HS-27A (cell line): ENCODE data around the gene GK.
"Not testable (repeated sequence)": the region's sequence is repeated elsewhere in the genome, so short reads cannot be mapped to it uniquely, and the experiment has no call there.

Experiments
- DNase-seq: peaks from one replicate; pipeline ENCODE4 v3.0.0-alpha.2; 2012; ENCODE audit warnings: low read depth, missing footprints

Gene GK

DNA sequence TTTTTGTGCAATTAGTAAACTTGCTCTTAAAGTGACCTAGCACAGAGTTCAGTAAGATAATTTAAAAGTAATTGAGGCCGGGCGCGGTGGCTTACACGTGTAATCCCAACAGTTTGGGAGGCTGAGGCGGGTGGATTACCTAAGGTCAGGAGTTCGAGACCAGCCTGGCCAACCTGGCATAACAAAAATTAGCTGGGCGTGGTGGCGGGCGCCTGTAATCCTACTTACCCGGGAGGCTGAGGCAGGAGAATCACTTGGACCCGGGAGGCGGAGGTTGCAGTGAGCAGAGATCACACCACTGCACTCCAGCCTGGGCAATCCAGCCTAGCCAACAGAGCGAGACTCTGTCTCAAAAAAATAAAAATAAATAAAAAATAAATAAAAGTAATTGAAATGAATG, 1.2 kb downstream of the GK start:
- not testable (repeated sequence) for DNase-seq

DNA sequence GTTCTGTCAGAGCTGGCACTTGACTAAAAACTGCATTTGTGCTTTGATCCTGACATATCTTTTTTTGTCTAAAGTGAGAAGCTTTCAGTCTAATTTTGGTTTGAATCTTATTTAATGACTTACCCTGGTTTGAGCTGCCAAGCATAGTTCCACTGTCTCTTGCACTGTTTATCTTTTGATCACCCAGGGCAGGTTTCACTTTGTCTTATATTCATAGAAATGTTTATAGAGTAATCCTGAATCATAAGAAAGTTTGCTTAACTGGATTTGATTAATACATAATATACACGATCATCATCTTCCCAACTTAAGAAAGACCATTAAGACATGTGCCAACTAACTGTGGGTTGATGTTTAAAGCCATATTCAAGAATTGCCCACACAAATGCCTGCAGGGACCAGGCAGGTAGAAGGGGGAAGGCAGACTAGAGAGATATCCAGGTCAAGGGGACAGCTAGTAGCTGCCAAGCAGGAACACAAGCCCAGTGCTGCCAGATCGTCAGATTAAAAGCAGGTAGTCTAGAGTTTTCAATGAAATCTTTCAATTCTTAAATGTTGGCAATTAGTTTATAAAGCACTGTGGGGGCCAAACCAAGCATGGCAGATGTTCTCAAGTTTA, 1.9 kb downstream of the GK start:
- no peak for DNase-seq

DNA sequence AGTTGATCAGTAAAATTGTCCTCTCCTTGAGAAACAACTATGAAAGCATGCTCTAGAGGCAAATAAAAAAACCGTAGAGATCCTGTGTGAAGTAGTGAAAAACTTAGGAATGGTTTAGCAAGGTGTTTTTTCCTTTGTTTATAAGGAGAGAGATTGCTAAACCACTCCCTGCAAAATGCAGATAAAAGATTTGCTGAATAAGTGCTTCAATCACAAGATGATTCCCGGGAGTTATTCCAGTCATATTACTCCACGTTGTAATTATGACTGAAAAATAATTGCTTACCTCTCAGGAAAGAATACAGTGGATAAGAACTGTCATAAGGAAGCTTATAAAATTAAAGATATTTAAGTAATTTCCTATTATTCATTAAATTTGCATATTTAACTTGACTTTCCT, 2.8 kb downstream of the GK start:
- no peak for DNase-seq

DNA sequence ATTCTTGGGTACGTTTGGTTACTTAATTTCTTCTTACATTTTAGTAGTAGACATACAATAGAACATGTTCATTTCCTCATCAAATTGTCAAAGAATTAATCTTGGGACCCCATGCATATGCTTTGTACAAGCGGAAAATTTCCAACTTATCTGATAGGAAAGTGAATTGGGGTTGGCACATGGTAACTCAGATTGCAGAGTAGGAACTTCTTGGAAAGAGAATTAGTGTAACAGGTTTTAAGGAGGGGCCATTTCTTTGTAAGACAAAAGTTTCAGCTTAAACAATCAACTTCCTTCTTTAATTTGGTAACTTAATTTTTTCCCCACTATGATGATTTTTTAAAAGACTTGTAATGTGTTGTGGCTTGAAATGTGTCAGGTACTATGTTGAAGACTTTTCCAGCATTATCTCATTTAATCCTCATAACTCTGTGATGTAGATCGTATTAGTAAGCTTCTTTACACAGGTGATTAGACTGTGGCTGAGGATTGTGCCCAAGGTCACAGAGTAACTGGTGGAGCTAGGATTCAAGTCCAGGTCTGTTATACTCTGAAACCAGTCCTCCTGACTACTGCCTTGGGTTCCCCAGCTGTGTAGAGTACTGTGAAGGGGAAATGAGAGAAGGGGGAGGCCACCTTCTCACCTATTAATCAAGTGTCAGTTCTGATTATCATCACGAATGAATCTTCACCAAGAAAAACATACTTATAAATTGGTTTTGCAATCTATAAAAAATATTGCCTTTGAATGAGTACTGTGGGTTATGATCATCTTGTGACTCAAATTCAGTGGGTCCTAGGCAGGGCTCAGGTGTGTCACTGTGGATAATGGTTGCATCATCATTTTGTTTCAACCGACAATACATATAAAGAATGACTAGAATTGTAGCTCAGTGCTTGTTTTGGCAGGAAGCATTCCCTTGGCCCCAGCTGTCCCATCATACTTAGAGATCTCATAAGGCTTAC, 4.3 kb downstream of the GK start:
- DNase-seq: no peak

DNA sequence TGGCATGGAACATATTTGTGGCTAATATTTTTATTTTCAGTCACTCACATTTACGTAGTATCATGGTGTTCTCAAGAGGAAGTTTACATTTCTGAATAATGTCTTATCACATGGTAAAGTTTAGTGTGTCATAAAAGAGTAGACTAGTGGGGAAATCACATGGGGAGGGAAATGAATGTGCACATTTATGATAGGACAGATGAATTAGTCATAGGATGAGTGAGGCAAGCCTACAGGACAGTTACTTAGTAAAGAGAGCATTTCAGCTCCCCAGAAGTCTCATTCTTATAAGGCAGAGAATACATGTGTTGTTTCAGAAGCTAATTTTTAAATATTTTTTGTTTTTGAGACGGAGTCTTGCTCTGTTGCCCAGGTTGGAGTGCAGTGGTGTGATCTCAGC, 6.2 kb downstream of the GK start:
- no peak for DNase-seq

DNA sequence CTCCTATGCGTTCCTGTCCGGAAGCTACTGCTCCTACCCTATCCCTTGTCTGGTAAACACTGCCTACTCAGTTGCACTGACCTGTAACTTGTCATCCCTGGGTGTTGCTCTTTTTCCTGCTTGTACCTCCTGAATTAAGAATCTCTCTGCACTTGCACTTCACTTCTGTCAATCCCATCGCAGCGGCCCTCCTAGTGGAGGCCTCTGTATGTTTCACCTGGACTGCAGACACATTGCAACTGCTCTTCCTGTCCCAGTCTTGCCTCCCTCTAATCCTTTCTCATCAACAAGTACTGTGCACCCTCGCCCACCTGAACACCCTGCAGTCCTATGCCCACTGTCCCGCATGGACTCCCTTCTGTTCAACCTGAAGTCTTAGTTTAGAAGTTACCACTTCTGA, 8.0 kb downstream of the GK start:
- no peak for DNase-seq

DNA sequence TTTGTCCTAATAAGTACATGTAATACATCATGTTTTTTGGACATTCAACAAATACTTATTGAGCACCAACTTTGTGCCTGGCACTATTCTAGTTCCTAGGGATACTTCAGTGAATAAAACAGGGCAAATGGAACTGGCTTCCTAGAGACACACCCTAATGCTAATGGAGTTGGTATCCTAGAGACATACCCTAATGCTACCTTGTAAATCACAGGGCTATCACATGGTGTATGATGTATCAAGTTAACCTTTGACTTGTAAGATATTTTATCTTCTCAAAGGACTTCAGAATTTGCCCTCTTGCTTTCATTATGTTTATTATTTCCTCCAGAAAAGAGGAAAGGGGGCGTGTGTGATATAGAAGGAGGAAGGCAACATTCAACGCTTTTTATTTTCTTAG, 10.1 kb downstream of the GK start:
- no peak for DNase-seq

DNA sequence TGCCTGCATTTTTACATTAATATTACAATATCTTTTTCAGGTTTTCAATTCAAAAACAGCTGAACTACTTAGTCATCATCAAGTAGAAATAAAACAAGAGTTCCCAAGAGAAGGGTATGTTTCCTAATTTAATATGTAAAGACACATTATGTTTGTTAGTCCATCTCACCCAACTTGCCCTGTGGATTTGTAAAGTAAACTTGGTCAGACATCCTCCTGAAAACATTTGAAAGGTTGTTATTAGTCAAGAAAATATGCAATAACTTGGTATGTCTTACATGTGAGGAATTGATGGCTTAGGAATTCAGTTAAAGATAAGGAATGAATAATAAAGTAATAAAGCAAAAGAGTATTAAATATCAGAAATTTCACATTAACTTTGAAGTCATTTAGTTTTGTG, 12.2 kb downstream of the GK start:
- no peak for DNase-seq

DNA sequence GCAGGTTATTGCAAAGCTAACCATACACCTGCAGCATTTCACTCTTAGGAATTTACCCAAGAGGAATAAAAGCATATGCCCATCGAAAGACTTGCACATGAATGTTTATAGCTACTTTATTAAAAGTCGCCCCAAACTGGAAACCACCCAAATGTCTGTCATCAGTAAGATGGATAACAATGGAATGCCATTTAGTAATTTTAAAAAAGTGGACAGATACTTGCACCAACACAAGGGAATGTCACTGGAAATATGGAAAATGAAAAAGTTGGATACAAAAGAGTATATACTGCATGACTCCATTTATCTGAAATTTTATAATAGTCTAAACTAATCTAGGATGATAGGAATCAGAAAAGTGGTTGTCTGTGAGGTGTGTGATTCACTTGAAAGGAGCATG, 12.9 kb downstream of the GK start:
- DNase-seq: no peak

DNA sequence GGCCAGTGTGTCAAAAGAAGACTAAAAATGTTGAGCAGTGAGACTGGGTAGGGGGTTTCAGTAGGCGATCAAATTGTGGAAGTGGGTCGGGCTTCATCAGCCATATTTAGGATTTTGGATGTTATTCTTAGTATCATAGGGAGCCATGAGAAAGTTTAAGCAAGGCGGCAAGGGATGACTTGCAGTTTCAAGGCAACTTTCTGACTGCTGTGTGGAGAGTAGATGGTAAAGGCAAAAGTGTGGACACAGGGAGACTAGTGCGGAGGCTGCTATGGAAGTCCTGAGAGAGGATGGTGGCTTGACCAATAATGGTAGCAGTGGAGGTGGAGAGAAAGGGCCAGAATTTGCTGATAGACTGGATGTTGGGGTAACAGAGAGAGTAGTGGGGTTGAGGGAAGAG, 15.4 kb downstream of the GK start:
- no peak for DNase-seq

DNA sequence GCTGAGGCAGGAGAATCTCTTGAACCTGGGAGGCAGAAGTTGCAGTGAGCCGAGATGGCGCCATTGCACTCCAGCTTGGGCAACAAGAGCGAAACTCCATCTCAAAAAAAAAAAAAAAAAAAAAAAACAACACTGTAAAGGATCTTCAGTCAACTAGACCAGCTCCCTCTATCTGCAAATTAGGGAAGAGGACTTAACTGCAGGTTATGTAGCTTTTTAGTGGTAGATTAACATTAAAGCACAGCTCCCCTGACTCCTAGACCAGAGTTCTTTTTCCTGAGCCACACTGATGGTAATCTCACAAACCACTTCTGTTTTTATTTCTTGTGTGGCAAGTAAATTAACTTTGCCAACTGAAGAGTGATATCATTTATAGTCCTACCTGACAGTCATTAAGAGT, 18.0 kb downstream of the GK start:
- not testable (repeated sequence) for DNase-seq

DNA sequence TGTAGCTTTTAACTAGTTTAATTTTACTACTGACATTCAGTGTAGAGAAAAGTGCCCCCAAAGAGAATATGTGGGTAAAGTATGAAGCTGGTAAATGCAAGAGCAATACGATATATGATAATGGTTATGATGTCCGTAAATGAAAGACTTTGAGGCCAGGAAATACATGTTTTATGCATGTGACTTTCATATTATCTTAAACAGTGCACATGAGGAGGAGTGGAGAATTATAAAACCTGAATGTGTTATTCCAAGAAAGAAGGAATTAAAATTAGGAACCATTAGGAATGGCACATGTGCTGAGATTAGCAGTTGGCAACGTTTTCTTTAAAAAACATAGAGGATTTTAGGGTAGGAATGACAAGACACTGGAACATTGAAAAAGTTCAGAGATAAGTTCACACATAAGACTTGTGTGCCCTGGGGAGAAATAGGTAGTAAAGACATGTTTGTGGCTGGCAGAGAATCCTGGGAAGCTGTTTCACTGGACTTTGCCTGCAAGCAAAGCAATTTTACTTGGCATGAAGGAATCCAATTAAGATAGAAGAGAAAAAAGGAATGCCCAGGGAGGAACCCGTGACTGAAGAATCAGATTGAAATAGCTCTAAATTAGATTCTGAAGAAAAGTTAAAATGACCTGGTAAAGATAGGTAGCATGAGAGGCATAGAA, 20.0 kb downstream of the GK start:
- no peak for DNase-seq

DNA sequence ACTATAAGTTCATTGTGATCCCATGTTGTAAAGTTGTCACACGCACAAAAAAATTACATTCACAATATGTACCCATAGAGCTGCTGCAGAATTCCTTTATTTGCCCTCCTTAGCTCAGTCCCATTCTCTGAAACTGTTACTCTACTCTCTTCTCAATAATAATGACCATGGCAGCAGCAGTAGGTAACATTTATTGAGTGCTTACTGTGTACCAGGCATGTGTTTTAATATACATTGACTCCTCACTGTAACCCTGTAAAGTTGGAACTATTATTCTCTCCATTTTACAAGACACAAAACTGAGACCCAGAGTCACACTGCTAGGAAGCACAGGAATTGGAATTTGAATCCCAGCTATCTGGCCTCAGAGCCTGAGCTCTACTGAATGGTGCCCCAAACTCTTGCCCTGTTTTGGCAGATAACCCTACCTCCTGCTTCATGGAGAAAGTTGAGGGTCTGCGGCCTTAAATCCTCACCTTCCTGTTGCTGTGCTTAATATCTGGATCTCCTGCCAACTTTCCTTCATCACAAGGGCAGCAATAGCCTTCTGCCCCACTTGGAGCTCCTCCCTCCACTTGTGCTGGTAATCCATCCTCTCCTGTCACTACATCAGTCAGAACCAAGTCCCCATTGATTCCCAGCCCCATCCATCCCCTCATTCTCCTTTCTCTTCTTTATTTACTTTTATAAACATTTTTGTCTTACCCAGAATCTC, 20.8 kb downstream of the GK start:
- DNase-seq: no peak

DNA sequence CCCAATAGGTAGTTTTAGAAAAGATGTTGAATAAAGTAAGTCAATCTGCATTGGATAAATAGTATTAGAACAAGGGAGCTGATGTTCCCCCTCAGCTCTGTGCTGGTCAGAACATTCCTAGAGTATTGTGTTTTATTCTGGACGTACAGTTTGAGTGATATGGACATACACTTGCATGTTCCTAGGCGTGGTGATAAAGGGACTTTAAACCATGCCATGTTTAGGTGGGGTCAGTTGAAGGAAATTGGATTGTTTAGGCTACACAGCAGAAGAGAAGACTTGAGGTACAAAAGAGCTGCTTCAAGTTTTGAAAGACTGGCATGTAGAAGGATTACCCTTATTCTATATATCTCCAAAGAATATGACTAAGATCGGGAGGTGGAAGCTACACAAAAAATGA, 21.6 kb downstream of the GK start:
- DNase-seq: no peak

DNA sequence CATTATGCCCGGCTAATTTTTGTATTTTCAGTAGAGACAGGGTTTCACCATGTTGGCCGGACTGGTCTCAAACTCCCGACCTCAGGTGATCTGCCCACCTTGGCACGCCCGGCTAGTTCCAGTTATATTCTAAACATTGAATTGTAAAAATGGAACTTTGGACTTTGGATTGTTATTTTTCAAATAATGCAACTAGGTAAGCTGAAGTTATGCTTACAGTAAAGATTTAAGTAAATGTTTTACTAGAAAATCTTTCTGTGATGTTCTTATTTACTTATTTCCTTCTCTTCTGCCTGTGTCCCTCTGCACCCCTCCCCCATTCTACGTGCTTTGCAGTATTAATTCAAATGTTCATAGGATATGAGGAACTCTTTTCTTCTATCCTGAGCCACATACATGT, 26.1 kb downstream of the GK start:
- DNase-seq: no peak

DNA sequence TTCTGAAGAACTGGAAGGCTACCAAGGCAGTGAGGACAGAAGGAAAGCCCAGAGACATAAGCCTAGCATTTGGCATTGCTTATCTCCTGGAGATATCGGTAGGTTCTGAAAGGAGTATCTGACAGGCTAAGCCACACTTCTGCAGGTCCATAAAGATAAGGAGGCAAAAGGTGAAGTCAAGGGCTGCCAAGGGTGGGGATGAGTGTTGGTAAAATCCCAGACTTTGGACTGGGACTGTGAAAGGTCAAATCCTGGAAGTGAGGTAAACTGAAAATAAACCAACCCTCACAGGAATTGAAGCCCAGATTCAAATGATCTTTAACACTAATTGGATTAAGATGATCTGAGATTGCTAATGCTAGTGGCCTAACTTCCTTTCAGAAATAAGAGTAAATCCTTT, 27.4 kb downstream of the GK start:
- no peak for DNase-seq

DNA sequence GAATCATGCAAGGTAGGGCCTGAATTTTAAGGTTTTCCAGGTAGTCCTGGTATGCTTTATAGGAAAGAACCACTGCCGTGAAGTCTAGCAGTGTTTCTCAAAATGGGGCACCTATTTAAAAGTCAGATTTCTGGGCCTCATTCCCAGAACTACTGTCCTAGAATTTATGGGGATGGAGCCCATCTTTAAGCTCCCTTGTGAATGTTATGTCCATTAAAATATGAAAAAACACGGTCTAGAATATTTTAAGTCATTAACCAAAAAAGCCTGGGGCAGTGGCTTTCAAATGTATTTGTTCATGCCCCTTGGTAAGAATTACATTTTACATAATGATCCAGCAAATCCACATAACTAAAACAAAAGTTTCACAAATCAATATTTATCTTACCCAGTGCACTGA, 35.4 kb downstream of the GK start:
- DNase-seq: no peak

DNA sequence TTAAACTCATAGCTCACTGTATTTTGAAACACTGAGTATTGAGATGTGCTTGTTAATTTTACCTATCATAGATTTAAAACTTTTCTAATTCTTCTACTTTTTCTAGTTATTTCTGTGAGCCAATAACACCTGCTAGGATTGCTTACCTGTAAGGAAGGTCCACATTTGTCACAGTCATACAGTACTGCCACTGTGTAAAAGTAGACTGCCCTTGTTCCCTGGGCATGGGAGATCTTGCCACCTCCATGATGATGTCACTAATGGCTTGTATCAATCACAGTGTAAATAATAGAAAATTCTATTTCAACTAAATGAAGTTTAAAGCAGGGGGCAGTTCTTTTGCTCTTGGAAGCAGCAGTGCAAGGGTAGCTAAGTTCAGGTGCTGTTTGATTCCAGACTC, 35.9 kb downstream of the GK start:
- DNase-seq: no peak

DNA sequence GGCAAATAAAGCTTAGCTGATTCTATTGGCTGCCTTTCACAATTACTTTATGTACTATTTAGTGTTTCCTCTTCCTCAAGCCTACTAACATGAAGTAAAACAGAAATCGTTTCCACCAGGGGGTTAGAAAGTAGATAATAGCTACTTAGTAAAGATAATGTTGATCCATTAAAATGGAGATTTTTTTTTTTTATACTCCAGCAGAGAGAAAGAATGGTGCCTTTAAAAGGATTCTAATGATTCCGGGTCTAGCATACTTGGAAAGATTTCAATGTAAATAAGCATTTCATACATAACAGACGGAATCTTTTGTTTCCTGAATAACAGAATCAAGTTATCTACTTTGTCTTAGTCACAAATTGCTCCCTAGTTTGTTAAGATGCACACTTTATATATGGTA, 37.1 kb downstream of the GK start:
- DNase-seq: no peak

DNA sequence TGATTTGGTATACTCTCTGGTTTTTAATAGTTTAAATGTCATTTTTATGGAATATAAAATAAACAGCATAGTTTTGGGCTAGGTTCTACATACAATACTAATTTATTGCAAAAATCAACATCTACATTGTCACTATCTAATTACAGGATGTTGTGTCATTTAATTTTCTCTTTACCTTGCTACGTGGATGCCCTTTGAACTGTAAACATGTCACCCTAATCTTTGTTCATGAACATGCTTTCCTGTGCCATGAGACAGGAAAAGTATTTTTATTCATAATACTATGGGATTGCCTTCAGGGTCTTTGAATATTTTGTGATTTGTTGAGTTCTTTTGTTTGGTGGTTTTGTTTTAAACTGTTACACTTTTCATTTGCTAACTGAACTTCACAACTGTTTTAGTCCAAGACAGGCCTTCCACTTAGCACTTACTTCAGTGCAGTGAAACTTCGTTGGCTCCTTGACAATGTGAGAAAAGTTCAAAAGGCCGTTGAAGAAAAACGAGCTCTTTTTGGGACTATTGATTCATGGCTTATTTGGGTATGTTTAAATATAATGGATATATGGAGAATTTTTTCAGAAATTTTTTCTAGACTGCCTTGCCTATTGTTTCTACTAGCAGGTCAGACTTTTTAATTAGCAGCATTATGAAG, 40.9 kb downstream of the GK start:
- no peak for DNase-seq

DNA sequence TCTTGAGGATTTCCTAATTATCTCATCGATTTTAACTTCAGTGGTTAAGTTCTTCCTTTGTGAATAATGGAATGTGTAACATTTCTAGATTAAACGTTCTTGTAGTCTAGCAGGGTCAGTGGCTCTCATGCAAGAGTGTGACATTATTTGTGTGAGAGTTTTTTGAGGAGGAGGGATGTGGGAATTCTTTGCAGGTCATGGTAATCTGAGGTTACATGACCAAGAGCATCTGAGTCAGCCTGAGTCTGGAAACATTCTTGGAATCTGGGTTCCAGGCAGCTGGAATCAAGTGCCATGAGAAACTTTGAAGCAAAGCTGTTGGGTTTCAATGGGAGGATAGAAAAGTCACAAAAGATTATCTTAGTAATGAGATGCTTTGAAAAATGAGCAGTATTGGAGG, 49.5 kb downstream of the GK start:
- no peak for DNase-seq

DNA sequence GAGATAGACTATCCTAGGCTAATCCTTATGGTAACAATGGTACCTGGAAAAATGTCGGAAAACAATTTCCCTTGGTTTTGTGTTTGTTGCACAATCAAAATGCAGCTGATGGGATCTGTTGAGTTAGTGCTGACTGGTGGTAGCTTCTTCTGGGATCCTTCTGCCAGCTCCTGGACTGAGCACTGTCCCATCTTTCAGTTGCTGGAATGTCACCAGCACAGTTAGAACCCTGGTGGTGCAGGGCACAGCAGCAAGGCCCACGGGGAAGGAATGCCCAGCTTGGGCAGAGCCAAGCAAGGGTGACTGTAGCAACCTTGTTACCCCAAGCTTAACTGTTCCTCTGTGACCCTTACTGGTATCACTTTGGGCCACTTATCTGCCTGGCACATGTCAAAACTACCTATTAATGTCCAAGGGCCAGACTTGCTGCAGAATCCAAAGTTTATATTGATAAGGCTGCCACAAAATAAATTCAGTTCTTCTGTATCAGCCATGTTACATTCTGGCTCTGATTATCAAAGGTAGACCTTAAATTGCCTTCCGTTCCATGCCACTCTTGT, 53.1 kb downstream of the GK start:
- DNase-seq: no peak
